Activated CD4-positive, alpha-beta T cell treated with anti-CD3 and anti-CD28 coated beads, Interleukin-2, Interleukin-6, amounts not matched to agents 100 ng/mL and 50 ng/mL, durations not matched to agents 16 hours and 8 hours (primary cell): Measurements from ENCODE around the gene ADGRE3.

Experiments
- DNase-seq: peaks from one replicate; pipeline ENCODE4 v3.0.0-alpha.2; 2020

ADGRE3 gene, protein sequence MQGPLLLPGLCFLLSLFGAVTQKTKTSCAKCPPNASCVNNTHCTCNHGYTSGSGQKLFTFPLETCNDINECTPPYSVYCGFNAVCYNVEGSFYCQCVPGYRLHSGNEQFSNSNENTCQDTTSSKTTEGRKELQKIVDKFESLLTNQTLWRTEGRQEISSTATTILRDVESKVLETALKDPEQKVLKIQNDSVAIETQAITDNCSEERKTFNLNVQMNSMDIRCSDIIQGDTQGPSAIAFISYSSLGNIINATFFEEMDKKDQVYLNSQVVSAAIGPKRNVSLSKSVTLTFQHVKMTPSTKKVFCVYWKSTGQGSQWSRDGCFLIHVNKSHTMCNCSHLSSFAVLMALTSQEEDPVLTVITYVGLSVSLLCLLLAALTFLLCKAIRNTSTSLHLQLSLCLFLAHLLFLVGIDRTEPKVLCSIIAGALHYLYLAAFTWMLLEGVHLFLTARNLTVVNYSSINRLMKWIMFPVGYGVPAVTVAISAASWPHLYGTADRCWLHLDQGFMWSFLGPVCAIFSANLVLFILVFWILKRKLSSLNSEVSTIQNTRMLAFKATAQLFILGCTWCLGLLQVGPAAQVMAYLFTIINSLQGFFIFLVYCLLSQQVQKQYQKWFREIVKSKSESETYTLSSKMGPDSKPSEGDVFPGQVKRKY

DNA sequence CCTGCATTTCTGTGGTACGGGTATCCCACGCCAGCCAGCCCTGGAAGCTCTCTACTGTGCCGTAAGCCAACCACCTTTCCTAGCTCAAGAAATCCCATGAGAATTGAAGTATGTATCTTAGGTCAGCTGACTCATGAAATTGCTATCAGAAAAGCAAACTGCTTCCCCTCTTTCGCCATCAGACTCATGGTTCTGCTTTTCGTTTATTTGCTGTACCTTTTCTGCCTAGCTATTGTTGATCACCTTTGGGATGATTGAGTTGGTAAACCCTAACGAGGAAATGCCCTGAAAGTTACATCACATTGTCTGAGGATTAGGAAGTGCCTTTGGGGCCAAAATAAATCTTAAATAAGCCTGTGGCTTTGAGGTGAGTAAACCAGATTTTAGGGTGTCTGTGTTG, at the start of gene ADGRE3:
Gene ADGRE3, minus strand, starts transcription at position 81 of the 400 bp plus-strand sequence. Its CDS starts 74 bp downstream, at position 7.
- DNase-seq: no peak

DNA sequence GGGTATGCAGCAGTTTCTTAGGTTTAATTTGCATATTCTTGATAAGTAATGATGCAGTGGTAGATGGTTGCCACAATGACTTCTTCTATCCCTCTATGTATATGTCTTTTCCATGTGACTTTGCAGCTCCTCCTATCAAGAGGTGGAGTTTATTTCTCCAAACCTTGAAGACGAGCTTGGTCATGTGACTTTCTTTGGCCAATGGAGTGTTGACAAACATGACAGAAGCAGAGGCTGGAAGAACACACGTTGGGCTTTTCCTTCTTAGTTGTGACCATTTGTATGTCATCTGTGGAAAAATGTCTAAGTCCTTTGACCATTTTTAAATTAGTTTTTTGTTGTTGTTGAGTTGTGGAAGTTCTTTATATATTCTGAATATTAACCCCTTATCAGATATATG, 47.5 kb upstream of the ADGRE3 start:
- DNase-seq: no peak

DNA sequence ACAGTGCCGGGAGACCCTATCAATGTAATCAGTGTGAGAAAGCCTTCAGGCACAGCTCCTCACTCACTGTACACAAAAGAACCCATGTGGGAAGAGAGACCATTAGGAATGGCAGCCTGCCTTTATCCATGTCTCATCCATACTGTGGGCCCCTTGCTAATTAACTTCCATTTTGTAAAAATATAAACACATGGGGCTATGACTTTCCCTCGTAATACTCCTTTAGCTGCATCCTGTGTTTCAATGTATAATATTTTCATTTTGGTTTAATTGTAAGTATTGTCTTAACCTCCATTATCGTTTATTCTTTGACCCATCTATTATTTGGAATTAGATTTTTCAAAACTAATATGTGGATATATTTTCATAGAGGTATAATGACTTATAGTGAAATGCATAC, 44.5 kb upstream of the ADGRE3 start:
- DNase-seq: no peak

DNA sequence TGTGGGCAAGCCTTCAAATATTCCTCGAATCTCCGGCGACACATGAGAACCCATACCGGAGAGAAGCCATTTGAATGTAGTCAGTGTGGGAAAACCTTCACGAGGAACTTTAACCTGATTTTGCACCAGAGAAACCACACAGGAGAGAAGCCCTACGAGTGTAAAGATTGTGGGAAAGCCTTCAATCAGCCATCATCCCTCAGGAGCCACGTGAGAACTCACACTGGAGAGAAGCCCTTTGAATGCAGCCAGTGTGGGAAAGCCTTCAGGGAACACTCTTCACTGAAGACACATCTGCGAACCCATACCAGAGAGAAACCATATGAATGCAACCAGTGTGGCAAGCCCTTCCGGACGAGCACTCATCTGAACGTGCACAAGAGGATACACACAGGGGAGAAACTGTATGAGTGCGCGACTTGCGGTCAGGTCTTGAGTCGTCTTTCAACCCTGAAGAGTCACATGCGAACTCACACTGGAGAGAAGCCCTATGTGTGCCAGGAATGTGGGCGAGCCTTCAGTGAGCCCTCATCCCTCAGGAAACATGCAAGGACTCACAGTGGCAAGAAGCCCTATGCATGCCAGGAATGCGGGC, 44.0 kb upstream of the ADGRE3 start:
- no peak for DNase-seq

DNA sequence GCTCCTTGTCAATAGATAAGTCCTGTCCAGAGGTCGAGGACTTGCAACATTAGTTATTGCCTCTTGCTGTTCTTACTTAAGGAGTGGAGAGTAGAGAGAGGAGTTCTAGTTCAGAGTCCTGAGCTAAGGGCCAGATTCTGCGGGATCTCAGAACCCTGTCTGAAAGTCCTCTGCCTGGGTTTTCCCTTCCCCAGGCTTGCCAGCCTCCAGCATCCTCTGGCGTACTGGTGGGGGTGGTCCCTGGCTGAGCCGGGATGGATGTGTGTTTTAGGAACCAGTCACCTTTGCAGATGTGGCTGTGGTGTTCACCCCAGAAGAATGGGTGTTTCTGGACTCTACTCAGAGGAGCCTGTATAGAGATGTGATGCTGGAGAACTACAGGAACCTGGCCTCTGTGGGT, 41.2 kb upstream of the ADGRE3 start:
- DNase-seq: no peak

DNA sequence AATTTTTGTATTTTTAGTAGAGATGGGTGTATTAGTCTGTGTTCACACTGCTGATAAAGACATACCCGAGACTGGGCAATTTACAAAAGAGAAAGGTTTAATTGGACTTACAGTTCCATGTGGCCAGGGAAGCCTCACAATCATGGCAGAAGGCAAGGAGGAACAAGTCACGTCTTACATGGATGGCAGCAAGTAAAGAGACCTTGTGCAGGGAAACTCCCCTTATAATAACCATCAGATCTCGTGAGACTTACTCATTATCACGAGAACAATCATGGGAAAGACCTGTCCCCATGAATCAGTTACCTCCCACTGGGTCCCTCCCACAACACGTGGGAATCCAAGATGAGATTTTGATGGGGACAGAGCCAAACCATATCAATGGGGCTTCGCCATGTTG, 29.8 kb upstream of the ADGRE3 start:
- DNase-seq: no peak

DNA sequence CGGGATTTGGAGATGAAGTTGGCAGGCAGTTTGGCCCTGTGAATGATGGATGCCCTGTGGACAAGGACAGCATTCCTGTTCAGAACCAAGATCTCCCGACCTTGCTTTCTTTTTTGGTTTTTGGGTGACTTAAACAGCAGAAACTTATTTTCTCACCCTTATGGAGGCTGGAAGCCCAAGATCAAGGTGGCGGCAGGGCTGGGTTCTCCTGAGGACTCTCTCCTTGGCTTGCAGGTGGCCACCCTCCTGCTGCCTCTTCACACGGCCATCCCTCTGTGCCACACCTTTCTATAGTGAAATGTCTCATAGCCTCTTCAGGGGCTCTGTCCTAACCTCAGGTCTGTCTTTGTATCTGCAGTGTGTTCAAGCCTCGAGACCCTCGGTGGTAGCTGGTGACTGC, 29.2 kb upstream of the ADGRE3 start:
- no peak for DNase-seq

DNA sequence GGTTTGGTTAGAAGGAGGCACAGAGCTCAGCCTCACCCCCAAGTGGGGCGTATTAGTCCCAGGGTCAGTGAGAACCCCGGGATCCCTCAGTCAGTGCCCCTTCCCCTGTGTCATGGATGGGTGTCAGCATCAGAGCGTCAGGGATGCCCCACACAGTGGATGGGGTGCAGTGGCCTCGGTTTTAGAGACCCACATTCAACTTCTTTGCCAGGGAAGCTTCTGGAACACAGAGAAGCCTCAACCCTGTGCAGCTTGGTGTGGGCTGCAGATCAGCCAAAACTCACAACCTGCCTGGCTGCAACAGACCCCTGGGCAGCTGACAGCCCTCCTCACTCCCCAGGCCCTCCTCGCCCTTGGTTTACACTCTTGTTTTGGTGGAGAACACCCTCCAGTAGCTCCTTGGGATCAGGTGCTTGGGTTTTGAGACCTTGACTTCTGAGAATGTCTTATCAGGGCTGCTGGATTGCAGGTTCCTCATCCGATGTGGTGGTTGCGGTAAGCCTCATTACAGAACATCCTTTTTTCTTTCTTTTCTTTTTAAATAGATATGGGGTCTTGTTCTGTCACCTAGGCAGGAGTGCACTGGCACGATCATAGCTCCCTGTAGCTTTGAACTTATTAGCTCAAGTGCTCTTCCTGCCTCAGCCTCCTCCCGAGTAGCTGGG, 26.2 kb upstream of the ADGRE3 start:
- DNase-seq: no peak

DNA sequence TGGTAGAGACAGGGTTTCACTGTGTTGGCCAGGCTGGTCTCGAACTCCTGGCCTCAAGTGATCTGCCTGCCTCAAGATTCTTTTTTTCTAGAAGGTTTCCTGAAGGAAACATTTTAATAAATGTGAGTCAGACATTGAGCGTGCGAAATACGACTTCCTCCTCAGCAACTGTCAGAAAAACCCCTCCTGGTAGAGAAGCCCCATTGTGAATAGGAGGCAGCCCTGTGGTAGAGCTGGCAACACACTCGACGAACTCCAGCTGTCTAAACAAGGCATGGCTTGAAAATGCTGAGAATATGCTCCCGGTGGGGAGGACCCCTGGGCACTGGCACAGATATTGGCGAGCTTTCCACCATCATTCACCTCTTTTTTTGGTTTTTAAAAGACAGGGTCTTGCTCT, 25.0 kb upstream of the ADGRE3 start:
- no peak for DNase-seq

DNA sequence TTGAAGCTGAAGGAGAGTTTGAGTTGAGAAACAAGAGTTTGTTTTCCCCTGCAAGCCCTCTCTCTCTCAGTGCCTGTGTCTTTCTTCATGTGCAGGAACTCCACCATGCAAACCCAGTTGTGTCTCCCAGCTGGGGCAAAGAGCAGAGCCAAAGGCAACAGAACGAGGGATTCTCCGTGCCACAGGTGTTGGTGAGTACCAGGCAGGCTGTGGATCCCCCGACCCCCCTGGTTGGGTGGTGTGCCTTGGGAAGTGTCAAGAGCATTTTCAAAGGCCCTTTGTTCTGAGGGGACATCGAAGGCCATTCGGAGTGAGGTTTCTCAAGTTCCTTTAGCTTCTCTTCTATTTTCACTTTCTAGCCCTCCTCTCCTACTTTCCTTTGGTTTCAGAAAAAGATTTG, 20.8 kb upstream of the ADGRE3 start:
- DNase-seq: no peak

DNA sequence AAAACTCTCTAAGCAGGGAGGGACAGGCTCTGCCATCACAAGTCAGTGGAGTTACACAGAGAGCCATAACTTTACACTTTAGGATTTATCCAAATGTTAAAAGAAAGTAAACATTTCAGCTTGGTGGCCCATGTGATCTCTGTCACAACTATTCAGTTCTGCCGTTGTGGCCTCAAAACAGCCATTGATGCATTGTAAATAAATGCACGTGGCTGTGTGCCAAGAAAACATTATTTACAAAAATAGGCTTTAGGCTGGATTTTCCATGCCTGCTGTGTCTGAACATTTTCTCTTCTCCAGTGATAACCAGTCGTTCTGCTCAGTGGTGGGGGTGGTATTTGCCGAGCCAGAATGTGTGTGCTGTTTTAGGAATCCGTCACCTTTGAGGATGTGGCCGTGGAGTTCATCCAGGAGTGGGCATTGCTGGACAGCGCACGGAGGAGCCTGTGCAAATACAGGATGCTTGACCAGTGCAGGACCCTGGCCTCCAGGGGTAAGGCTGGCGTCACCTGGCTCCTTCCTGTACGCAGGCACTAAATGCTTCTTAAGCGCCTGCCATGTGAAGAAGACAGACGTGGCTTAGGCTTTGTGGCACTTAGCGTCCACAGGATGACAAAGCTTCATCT, 20.1 kb upstream of the ADGRE3 start:
- DNase-seq: no peak

DNA sequence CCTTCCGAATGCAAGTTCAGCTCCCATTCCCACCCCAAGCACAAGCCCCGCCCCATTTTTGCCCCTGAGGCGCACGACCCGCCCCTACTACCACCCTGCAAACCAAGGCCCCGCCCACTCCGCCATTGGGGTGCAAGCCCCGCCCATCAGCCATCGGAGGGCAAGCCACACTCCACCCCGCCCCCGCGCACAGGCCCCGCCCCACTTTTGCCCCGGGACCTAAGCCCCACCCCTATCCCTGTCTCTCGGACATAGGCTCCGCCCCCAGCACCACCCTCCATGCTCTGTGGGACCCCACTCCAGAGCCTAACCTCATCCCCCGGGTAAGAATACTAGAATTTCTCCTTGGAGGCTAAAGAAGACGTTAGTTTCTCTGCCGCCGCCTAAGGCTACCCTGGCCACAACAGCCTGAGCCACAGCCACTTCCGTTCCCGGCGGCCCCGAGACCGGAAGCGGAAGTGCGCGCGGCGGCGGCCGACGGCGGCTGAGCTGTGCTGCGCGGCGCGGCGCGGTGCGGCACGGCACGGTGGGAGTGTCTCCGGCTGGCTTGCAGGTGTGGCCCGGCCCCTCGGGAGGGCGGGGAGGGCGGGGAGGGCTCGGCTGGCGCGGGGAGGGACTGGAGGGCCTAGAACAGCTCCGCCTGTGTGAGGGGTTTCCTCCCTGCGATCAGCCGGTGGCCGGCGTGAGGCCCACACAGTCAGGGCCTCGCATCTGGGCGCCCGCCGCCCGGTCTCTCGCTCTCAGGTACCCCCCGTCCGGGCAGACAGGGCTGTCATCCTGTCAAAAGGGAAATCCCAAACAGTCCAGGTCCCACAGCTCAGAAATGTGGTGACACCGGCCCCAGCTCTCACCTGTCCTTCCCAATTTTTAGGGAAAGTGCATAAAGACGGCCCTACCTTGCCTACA, 15.2 kb upstream of the ADGRE3 start, which contains the start of gene ZNF333:
Gene ZNF333, plus strand, starts transcription at position 451 of the 906 bp plus-strand sequence. CDS start 3,444 bp downstream, outside the sequence.
- peak; percentile 99 for DNase-seq

DNA sequence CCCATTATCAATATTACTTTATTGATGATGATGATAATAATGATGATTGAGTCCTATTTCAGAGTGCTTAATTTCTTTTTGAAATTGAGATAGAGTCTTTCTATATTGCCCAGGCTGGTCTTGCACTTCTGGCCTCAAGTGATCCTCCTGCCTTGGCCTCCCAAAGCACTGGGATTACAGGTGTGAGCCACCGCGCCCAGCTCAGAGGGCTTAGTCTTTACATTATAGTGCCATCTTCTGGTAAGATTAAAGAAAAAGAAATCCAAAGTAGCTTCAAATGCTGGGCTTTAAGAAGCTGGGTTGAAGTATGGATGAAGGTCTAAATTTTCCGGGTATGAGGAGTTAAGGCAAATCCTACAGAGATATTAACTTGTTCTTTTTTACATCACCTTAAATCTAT, 11.8 kb upstream of the ADGRE3 start:
- DNase-seq: peak; percentile 45

DNA sequence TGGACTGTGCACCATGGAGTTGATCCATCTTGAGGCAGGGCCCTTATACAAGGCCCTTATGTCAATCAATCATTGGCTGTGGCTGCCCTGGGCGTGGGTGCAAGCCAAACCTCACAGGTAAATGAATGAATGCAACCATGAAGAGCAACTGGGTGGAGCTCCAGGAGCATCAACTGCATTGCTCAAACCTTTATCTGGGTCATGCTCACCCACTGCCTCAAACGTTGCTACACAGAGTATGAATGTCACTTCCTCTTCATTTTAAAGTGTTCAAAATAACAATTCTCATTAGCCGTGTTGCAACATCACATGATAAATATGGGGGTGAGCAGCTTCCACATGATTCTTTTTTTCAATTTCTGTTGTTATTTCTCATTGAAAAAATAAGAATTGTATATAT, 8.8 kb upstream of the ADGRE3 start:
- DNase-seq: no peak

DNA sequence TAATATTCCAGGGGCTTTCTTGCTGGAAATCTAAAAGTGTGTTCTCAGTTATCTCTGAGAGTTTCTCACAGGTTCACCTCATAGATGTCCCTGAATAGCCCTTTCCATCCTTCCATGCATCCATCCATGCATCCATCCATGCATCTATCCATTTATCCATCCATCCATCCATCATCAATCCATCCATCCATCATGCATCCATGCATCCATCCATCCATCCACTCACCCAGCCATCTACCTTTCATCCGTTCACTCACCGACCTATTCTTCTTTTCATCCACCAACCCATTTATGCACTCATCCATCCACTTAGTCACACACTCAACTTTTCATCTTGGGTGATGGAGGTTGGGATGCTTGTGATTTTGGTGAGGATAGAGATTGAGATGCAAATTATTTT, 7.4 kb upstream of the ADGRE3 start:
- DNase-seq: no peak

DNA sequence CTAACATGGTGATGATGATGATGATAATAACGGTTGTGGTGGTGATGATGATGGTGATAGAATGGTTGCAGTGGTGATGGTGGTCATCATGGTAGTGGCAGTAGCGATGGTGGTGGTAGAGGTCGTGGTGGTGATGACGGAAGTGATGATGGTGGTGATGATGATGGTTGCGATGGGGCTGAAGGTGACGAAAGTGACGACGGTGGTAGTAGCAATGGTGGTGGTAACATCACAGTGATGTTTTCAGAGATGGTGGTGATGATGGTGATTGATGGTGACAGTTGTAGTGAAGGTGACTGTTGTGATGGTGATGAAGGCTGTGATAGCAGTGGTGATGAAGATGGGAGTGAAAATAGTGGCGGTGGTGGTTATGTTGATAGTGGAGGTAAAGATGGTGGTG, 3.6 kb upstream of the ADGRE3 start:
- no peak for DNase-seq

DNA sequence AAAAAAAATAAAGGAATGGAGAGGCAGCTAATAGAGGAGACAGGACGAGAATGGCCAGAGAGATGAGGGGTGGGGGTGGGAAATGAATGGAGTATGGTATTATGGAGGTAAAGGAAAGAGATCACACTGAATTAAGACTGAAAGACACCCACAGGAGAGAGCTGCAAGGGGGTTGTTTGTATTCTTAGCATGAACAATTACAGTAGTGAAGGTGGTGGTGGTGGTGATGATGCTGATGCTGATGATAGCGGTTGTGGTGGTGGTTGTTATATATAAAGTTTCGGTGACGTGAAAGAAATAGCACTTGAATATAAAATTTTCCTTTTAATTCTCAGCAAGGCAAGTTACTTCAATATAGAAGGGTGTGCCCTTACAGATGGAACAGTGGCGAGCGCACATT, 2.8 kb upstream of the ADGRE3 start:
- DNase-seq: no peak

DNA sequence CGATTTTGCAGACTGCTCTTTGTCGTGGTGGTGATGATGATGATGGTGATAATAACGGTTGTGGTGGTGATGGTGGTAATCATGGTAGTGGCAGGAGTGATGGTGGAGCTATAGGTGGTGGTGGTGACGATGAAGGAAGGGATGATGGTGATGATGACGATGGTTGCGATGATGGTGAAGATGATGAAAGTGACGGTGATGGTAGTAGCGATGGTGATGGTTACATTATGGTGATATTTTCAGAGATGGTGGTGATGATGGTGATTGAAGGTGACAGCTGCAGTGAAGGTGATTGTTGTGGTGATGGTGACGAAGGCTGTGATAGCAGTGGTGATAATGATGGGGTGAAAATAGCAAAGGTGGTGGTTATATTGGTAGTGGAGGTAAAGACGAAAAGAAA, 2.1 kb upstream of the ADGRE3 start:
- no peak for DNase-seq

DNA sequence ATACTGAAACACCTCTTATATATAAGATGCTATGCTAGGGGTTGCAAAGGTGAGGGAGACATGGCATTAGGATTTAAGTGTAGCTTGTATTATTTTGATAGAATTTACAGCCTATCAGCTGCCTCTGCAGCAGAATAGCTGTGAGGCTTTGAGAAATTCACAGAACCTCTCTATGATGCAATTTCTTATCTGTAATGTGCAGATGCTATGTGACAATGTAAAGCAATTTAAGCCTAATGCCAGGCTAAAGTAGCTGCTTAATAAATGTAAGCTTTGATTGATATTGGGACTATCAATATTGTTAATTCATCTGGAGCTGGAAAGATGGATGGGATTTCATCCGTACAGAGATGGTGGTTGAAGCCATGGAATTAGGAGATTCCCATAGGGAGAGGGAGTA, 1.6 kb downstream of the ADGRE3 start:
- DNase-seq: no peak

DNA sequence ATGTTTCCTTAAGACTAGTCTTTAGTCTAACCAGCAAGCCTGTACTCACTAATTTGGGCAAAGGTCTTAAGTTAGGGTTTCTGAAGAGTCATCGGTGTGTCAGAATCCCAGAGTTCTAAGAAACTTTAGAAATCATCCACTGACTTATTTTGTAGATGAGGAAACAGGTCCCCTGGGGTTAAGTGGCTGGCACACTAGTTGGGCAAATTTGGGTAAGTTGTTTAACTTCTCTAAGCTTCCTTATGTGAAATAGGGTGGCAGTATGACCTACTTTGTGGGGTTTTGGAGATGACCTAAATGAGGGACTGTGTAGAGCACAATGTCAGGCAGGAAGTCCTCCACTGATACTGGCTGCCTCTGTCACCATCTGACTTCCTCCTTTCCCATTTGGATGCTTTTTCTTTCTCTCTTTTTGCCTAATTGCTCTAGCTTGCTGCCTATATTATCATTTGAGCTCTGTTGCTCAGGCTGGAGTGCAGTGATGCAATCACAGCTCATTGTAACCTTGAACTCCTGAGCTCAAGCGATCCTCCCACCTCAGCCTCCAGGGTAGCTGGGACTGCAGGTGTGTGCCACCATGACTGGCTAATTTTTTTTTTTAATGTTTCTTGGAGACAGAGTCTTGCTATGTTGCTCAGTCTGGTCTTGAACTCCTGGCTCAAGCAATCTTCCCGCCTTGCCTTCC, 2.3 kb downstream of the ADGRE3 start:
- DNase-seq: no peak

DNA sequence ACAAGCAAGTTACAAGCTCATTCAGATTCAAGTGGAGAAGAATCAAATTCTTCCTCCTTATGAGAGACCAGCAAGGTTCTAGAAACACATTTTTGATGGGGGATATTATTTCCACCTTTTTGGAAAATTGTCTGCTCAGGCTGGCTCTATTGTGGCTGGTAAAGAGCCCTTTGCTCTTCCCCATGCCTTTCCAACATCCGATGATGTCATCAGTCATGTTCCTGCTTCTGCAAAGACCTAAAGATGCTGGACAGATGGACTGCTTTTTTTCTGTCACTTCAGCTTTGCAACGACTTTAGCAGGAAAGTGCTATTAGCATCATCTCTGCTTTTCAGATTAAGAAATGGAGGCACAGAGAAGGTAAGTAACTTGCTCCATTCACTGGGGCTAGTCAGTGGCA, 4.2 kb downstream of the ADGRE3 start:
- no peak for DNase-seq
